SU-DHL-6 (cell line): ENCODE results near the gene ABCB11.

Source experiments
- CTCF ChIP-seq: fragments of 200-600 bp; sonication (generic); IDR thresholded peaks from one replicate; pipeline ENCODE4 v1.5.1; 2017; ENCODE audit warnings: antibody characterized with exemption, mild to moderate bottlenecking, low read length, moderate library complexity; ENCODE audit not compliant: insufficient read depth, poor library complexity, severe bottlenecking
- EZH2phosphoT487 ChIP-seq: fragments of 200-600 bp; sonication (generic), shearing (Covaris generic); conservative IDR thresholded peaks from 2 replicates; pipeline ENCODE4 v1.6.1; 2018; ENCODE audit warnings: mild to moderate bottlenecking, antibody characterized with exemption, low read length, moderate library complexity, mixed read lengths

GRCh38 chr2:168901003-168901402 is 130.1 kb downstream of the ABCB11 start, which contains the start of gene G6PC2:
- no peak for TF ChIP-seq CTCF
- TF ChIP-seq EZH2phosphoT487: no peak
